NCI-H1417 (cell line): ENCODE data around the gene FEM1A.
"Not testable (repeated sequence)": the region's sequence is repeated elsewhere in the genome, so short reads cannot be mapped to it uniquely, and the experiment has no call there.

Experiments
- DNase-seq, 3 experiments: peaks; one replicate each; lab custom pipeline; 2025; lab: John Stamatoyannopoulos, UW

Gene FEM1A

GRCh38 chr19:4814625-4815425 is 23.3 kb downstream of the FEM1A start:
- DNase-seq = peak in 1 of 3 experiments; percentile 20

- peak; percentile 73 to 95 (median 92) for DNase-seq
Observed at GRCh38 chr19:4815426-4816201, 24.1 kb downstream of the FEM1A start.

GRCh38 chr19:4816202-4816949 is 24.8 kb downstream of the FEM1A start:
- no peak for DNase-seq

- no peak for DNase-seq
Observed at GRCh38 chr19:4816950-4817278, 25.4 kb downstream of the FEM1A start.

GRCh38 chr19:4817467-4818277 is 26.1 kb downstream of the FEM1A start:
- DNase-seq = no peak

GRCh38 chr19:4821265-4821664 is 29.7 kb downstream of the FEM1A start:
- no peak for DNase-seq

- DNase-seq = not testable (repeated sequence)
Observed at GRCh38 chr19:4822354-4822753, 30.8 kb downstream of the FEM1A start.

GRCh38 chr19:4823577-4823976 is 32.0 kb downstream of the FEM1A start:
- DNase-seq = no peak

GRCh38 chr19:4829001-4829712 is 37.6 kb downstream of the FEM1A start:
- no peak for DNase-seq

- no peak for DNase-seq
Observed at GRCh38 chr19:4830332-4830731, 38.8 kb downstream of the FEM1A start.

GRCh38 chr19:4830768-4831265 is 39.3 kb downstream of the FEM1A start:
- no peak for DNase-seq

- peak in 2 of 3 experiments; percentile 20 to 28 for DNase-seq
Observed at GRCh38 chr19:4831304-4831978, 39.9 kb downstream of the FEM1A start, which contains the start of gene TICAM1. Gene TICAM1, minus strand, starts transcription at chr19:4831712. Its CDS starts 13,335 bp downstream, at chr19:4818377.

GRCh38 chr19:4831979-4832340 is 40.4 kb downstream of the FEM1A start:
- not testable (repeated sequence) for DNase-seq

GRCh38 chr19:4832776-4833175 is 41.2 kb downstream of the FEM1A start:
- no peak for DNase-seq

GRCh38 chr19:4839192-4839591 is 47.7 kb downstream of the FEM1A start:
- no peak for DNase-seq

GRCh38 chr19:4843647-4843965 is 52.1 kb downstream of the FEM1A start:
- DNase-seq = no peak

GRCh38 chr19:4844348-4845179 is 53.0 kb downstream of the FEM1A start:
- DNase-seq = no peak

- not testable (repeated sequence) for DNase-seq
Observed at GRCh38 chr19:4845975-4846374, 54.4 kb downstream of the FEM1A start.

GRCh38 chr19:4847190-4847973 is 55.8 kb downstream of the FEM1A start:
- no peak for DNase-seq
